22Rv1 (cell line): ENCODE measurements around the gene CACNA1F.

Experiments used
- H3K27ac ChIP-seq: fragments of 450-650 bp; 2 replicates; pipeline ENCODE4 v1.5.1; 2017
- CTCF ChIP-seq: fragments of 450-650 bp; IDR thresholded peaks from 2 replicates; pipeline ENCODE4 v1.5.1; 2017; ENCODE audit warnings: mild to moderate bottlenecking
- ZFX ChIP-seq: fragments of 450-650 bp; IDR thresholded peaks from 2 replicates; pipeline ENCODE4 v1.6.1; 2017; ENCODE audit warnings: antibody characterized with exemption, borderline replicate concordance

CACNA1F gene

DNA sequence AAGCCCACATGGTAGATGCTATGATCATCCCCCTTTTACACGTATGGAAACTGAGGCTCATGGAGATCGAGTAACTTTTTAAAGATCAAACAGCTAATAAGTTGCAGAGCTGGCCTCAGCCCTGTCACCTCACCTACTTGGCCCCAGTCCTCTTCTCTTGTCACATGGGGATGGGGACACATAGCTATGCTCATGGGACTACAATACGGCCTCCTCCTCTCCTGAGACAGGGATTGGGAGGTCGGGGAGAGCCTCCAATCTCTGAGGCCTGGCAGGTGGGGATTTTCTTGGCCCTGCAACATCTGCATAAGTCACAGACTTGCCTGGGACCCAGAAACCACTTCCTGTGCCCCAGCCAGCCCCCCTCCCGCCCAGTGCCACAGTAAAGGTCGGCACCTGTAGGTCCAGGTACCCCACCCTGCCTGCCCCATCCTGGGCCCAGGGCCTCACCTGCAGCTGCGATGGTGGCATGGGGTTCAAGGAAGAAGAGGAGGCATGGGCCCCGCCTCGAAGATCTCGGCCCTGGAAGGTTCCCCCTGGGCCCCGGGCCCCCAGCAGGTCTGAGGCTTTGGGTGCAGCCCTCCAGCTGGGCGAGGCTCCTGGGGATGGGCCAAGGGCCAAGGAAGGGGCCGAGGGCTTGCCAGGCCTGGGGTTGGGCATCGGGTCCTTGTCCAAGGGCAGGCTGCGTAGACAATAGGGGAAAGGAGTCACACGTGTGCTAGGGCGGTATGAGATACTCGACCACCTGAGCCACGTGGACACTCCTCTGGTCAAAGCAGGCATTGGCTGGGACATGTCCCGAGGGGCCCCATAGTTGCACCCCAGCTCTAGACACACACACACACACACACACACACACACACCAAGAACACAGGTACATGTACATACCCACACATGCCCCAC lies 25.0 kb upstream of the CACNA1F start:
- no peak overlapping the region for H3K27ac ChIP-seq
- no peak for TF ChIP-seq ZFX
- no peak for TF ChIP-seq CTCF

GRCh38 chrX:49257074-49257790 lies 24.1 kb upstream of the CACNA1F start:
- no peak overlapping the region for H3K27ac ChIP-seq
- no peak for TF ChIP-seq ZFX
- no peak for TF ChIP-seq CTCF

- H3K27ac ChIP-seq = no peak overlapping the region
- TF ChIP-seq ZFX (no peak), CTCF (no peak)
These were observed 23.3 kb upstream of the CACNA1F start for GRCh38 chrX:49256268-49256995.

GRCh38 chrX:49254639-49255038 lies 21.5 kb upstream of the CACNA1F start:
- TF ChIP-seq CTCF = no peak
- no peak for TF ChIP-seq ZFX
- no peak overlapping the region for H3K27ac ChIP-seq

GRCh38 chrX:49251325-49251724 lies 18.2 kb upstream of the CACNA1F start:
- H3K27ac ChIP-seq = no peak overlapping the region
- TF ChIP-seq CTCF (no peak), ZFX (no peak)

- no peak overlapping the region for H3K27ac ChIP-seq
- no peak for TF ChIP-seq CTCF
- no peak for TF ChIP-seq ZFX
These were observed 17.4 kb upstream of the CACNA1F start for GRCh38 chrX:49250578-49250977.
